Esophagus muscularis mucosa (tissue), 3 donors: ENCODE results near the gene PCDHGB3.

Experiments
- POLR2A ChIP-seq: fragments of 450-650 bp; IDR thresholded peaks from one replicate; pipeline ENCODE4 v1.6.1; 2017; ENCODE audit warnings: antibody characterized with exemption, moderate library complexity, mild to moderate bottlenecking, low read depth
- TF ChIP-seq, protein P1 (sequence below), 3 experiments: fragments of 200-600 bp in 2 of 3; fragments of 450-650 bp in 1 of 3; sonication (generic) in 2 of 3; IDR thresholded peaks; one replicate each; pipeline ENCODE4 v1.5.1; 2017 to 2019; ENCODE audit warnings: antibody characterized with exemption in 3 of 3, mild to moderate bottlenecking in 2 of 3, moderate library complexity in 1 of 3

DNA sequence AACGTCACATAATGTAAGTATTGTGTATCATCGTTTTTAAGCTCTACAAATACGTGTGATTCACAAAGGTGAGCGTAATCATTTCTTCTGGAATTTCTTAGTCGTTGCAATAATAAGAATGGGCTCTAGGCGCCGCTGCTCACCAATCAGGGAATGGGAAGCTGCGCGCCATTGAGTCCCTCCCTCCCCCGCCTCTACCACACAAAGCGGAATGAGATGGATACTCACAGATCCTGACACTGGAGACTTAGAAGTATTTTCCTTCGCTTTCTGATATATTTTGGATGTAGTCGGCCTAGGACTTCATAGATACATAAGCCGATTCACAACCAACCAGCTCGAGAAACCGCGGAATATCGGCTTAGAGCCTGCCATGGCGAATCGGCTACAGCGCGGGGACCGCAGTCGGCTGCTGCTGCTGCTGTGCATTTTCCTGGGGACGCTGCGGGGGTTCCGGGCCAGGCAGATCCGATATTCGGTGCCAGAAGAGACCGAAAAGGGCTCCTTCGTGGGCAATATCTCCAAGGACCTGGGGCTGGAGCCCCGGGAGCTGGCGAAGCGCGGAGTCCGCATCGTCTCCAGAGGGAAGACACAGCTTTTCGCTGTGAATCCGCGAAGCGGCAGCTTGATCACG lies 50.9 kb downstream of the PCDHGB3 start, which contains the start of gene PCDHGA11:
- TF ChIP-seq POLR2A: no peak
- TF ChIP-seq, protein P1, sequence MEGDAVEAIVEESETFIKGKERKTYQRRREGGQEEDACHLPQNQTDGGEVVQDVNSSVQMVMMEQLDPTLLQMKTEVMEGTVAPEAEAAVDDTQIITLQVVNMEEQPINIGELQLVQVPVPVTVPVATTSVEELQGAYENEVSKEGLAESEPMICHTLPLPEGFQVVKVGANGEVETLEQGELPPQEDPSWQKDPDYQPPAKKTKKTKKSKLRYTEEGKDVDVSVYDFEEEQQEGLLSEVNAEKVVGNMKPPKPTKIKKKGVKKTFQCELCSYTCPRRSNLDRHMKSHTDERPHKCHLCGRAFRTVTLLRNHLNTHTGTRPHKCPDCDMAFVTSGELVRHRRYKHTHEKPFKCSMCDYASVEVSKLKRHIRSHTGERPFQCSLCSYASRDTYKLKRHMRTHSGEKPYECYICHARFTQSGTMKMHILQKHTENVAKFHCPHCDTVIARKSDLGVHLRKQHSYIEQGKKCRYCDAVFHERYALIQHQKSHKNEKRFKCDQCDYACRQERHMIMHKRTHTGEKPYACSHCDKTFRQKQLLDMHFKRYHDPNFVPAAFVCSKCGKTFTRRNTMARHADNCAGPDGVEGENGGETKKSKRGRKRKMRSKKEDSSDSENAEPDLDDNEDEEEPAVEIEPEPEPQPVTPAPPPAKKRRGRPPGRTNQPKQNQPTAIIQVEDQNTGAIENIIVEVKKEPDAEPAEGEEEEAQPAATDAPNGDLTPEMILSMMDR (IDR thresholded peaks at IDR 0.05): peak; percentile 24 to 35 (median 31)
